Endodermal cell (in vitro differentiated cells): Measurements from ENCODE around the gene ZMIZ1. TPM values are rescaled to one million over a fixed set of nuclear protein-coding genes. Genes with fewer than 3 reads are reported as not detected.

Experiments used
- DNase-seq: peaks from one replicate; pipeline ENCODE4 v3.0.0-alpha.2; 2017
- H3K27ac ChIP-seq: 2 replicates; pipeline ENCODE4 v1.5.1; 2013; ENCODE audit warnings: mild to moderate bottlenecking, low read depth, low read length, moderate library complexity
- H3K27me3 ChIP-seq: 2 replicates; pipeline ENCODE4 v1.6.1; 2013; ENCODE audit warnings: mild to moderate bottlenecking, low read length, moderate library complexity; ENCODE audit not compliant: insufficient read depth, control insufficient read depth, poor library complexity, severe bottlenecking
- H3K36me3 ChIP-seq: 2 replicates; pipeline ENCODE4 v1.7.0; 2013; ENCODE audit warnings: mild to moderate bottlenecking, low read length, moderate library complexity; ENCODE audit not compliant: control insufficient read depth, insufficient read depth
- H3K4me1 ChIP-seq: one replicate; pipeline ENCODE4 v1.7.0; 2013; ENCODE audit warnings: low read length; ENCODE audit not compliant: control insufficient read depth, insufficient read depth
- H3K4me3 ChIP-seq: 2 replicates; pipeline ENCODE4 v1.5.1; 2013; ENCODE audit warnings: mild to moderate bottlenecking, low read length, moderate library complexity
- H3K9ac ChIP-seq: 2 replicates; pipeline ENCODE4 v1.6.1; 2013; ENCODE audit warnings: mild to moderate bottlenecking, low read length, moderate library complexity; ENCODE audit not compliant: poor library complexity, severe bottlenecking; ENCODE audit errors: extremely low read depth
- H3K9me3 ChIP-seq: 2 replicates; pipeline ENCODE4 v1.6.1; 2013; ENCODE audit warnings: mild to moderate bottlenecking, low read length, moderate library complexity; ENCODE audit not compliant: control insufficient read depth
- H3K27ac Mint-ChIP-seq: 2 replicates; pipeline ENCODE4 v1.8.0; 2020; ENCODE audit warnings: mixed read lengths
- H3K27me3 Mint-ChIP-seq: 2 replicates; pipeline ENCODE4 v1.8.0; 2021; ENCODE audit warnings: mild to moderate bottlenecking, mixed read lengths; ENCODE audit not compliant: insufficient read depth
- H3K36me3 Mint-ChIP-seq: 2 replicates; pipeline ENCODE4 v1.8.0; 2020; ENCODE audit warnings: low read depth, mixed read lengths
- H3K4me1 Mint-ChIP-seq: 2 replicates; pipeline ENCODE4 v1.8.0; 2020; ENCODE audit warnings: mixed read lengths
- H3K4me3 Mint-ChIP-seq: 2 replicates; pipeline ENCODE4 v1.8.0; 2020; ENCODE audit warnings: mild to moderate bottlenecking, moderate library complexity, mixed read lengths
- H3K9me3 Mint-ChIP-seq: 2 replicates; pipeline ENCODE4 v1.8.0; 2020; ENCODE audit warnings: mild to moderate bottlenecking, mixed read lengths
- WGBS, 2 experiments: methylation state at CpG; one replicate each; pipeline versions ENCODE4 v1.1.5 to v1.1.7; 2013; ENCODE audit warnings: missing lambda C conversion rate in 2 of 2, mixed read lengths in 1 of 2; ENCODE audit not compliant: insufficient coverage in 1 of 2, insufficient read length in 1 of 2; 5-methylcytosine and 5-hydroxymethylcytosine counted together
- total RNA-seq, 2 donors: library from RNA; stranded (reverse); fragmentation: NEBNext Ultra II Directional in 1 of 2; extraction: Animal tissue kit (Norgen Biotek cat#: 25700) in 1 of 2; gene quantifications; 2 replicates in 1 of 2; 3 replicates in 1 of 2; pipeline ENCODE4 v1.2.1, GENCODE V29; 2021
- TF ChIP-seq, protein P1 (sequence below): fragments of 200-600 bp; sonication (generic); conservative IDR thresholded peaks from 2 replicates; pipeline ENCODE4 v1.5.0; 2021; ENCODE audit warnings: antibody characterized with exemption, mild to moderate bottlenecking

The ZMIZ1 gene
- total RNA-seq, 2 donors from 2014 or later: 65.3 to 67.5 TPM

DNA sequence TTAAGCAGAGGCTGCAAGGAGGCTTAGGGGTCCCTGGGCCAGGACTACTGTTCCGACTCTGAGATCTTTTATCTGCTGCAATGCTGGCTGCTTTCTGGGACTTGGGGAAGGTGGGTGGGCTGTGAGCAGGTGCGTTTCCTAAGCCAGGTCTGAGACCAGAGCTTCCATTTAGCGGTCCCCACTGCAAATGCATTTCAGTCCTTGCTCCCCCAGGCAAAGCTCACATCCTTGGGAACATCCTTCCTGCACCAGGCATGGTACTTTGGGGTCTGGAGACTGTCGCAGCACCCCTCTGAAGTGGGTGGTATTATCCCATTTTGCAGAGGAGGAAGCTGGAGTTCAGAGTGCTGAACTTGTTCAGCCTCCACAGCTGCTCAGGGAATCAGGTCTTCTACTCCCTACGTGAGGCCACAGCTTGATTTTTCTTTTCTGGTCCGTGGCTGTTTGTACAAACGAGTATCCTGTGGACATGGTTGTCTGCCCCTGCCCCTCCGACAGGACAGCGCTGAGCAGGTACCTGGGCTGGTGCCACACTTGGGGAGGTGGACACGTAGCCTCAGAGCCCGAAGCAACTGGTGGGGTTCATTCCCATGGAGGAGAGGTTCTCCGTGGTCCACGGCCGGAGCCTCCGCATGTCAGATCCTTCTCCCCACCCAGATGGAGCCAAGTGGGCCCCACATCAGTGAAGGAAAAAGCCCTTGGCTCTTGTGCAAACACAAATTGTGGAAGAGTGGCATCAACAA, 20.0 kb downstream of the ZMIZ1 start:
- no peaks in the 10 kb centered on the region for H3K27me3 Mint-ChIP-seq
- no peaks in the 10 kb centered on the region for H3K9me3 Mint-ChIP-seq
- no peak overlapping the region for H3K9ac ChIP-seq

DNA sequence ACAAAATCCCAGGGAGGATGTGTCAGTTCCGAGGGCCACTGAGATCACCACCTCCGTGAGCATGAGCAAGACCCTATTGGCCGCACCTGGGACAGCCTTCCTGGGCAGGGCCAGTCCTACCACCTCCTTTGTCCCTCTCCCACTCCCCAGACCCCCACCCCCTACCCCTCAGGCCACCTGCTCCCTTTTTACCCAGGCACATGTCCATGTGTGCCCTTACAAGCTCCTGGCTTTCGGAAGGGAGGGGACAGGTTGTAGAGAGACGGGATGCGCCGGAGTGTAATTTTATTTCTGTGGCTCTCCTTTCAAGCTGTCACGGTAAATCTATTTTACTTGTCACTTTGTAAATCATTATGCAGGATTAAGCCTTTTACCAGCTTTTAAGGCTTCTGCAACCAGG, 20.9 kb downstream of the ZMIZ1 start:
- H3K4me3 Mint-ChIP-seq: no peak overlapping the region

More for the DNA sequence above, 20.0 kb downstream of the ZMIZ1 start:
- H3K36me3 Mint-ChIP-seq: peaks cover 3% of the 10 kb centered on the region
- TF ChIP-seq, protein P1, sequence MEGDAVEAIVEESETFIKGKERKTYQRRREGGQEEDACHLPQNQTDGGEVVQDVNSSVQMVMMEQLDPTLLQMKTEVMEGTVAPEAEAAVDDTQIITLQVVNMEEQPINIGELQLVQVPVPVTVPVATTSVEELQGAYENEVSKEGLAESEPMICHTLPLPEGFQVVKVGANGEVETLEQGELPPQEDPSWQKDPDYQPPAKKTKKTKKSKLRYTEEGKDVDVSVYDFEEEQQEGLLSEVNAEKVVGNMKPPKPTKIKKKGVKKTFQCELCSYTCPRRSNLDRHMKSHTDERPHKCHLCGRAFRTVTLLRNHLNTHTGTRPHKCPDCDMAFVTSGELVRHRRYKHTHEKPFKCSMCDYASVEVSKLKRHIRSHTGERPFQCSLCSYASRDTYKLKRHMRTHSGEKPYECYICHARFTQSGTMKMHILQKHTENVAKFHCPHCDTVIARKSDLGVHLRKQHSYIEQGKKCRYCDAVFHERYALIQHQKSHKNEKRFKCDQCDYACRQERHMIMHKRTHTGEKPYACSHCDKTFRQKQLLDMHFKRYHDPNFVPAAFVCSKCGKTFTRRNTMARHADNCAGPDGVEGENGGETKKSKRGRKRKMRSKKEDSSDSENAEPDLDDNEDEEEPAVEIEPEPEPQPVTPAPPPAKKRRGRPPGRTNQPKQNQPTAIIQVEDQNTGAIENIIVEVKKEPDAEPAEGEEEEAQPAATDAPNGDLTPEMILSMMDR: no peak
- H3K4me3 ChIP-seq: no peak overlapping the region
- no peak overlapping the region for H3K27ac ChIP-seq
- H3K27me3 ChIP-seq: no peaks in the 10 kb centered on the region
- no peaks in the 10 kb centered on the region for H3K9me3 ChIP-seq
- H3K4me1 ChIP-seq: peaks cover 15% of the 10 kb centered on the region
- H3K4me3 Mint-ChIP-seq: no peak overlapping the region
- no peaks in the 10 kb centered on the region for H3K36me3 ChIP-seq
- peaks cover 79% of the 10 kb centered on the region for H3K4me1 Mint-ChIP-seq
- no peak for DNase-seq
- H3K27ac Mint-ChIP-seq: no peak overlapping the region
- 93 to 98% methylated on average over 5 to 15 of the region's 15 CpGs for WGBS, 2 experiments

DNA sequence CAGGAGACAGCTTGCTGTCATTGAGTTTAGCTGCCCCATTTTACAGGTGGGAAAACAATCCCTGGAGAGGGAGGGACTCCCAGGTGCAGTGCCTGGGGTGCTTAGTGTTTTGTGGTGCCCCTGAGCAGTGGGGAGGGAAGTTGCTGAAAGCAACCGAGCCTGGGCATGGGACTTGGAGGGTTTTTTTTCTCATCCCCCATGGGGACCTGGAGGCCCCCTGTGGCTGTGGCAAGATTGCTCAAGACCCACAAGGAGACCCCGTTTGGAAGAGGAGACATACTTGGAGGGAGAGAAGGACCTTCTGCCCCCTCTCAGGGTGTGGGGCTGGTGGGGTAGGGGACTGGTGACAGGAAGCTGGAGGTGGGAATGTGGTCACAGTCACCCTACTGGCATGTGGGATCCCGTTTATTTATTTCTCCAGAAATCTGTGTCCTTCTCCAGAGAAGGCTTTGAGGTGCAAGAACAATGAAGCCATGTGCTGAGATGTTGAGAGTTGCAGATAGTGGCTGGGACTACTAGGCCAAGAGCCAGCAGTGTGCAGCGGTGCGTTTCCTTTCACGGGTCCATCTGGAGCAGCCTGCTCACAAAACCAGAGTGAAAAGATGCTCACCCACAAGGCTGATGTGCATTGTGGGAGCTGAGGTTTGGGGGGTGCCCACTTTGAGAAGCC, 21.5 kb downstream of the ZMIZ1 start:
- Mint-ChIP-seq H3K9me3 (no peaks in the 10 kb centered on the region), H3K4me1 (peaks cover 83% of the 10 kb centered on the region)
- 89 to 100% methylated on average over 2 to 6 of the region's 6 CpGs for WGBS, 2 experiments

More for the DNA sequence above, 20.9 kb downstream of the ZMIZ1 start:
- H3K4me3 ChIP-seq: no peak overlapping the region
- H3K36me3 ChIP-seq: peaks cover 4% of the 10 kb centered on the region
- no peak overlapping the region for H3K9ac ChIP-seq
- peaks cover 20% of the 10 kb centered on the region for H3K4me1 ChIP-seq
- no peak for DNase-seq
- no peaks in the 10 kb centered on the region for H3K27me3 ChIP-seq
- H3K36me3 Mint-ChIP-seq: peaks cover 3% of the 10 kb centered on the region
- no peak overlapping the region for H3K27ac Mint-ChIP-seq
- TF ChIP-seq, protein P1: no peak
- no peaks in the 10 kb centered on the region for H3K9me3 ChIP-seq
- no peaks in the 10 kb centered on the region for H3K9me3 Mint-ChIP-seq
- peaks cover 79% of the 10 kb centered on the region for H3K4me1 Mint-ChIP-seq
- H3K27ac ChIP-seq: no peak overlapping the region
- 91 to 98% methylated on average over 5 to 8 of the region's 8 CpGs for WGBS, 2 experiments
- no peaks in the 10 kb centered on the region for H3K27me3 Mint-ChIP-seq

More for the DNA sequence above, 21.5 kb downstream of the ZMIZ1 start:
- Histone ChIP-seq H3K27ac (no peak overlapping the region), H3K4me1 (peaks cover 16% of the 10 kb centered on the region), H3K36me3 (peaks cover 5% of the 10 kb centered on the region), H3K4me3 (no peak overlapping the region), H3K27me3 (no peaks in the 10 kb centered on the region), H3K9me3 (no peaks in the 10 kb centered on the region), H3K9ac (no peak overlapping the region)
- Mint-ChIP-seq H3K27ac (peak overlapping the region; percentile 70), H3K36me3 (peaks cover 3% of the 10 kb centered on the region), H3K4me3 (no peak overlapping the region), H3K27me3 (no peaks in the 10 kb centered on the region)
- TF ChIP-seq, protein P1: no peak
- DNase-seq: no peak
